NCI-H2196 treated with DMSO at 0.1 percent for 48 hours (cell line): Measurements from ENCODE around the gene GSTM3.
"Not testable (repeated sequence)": the region's sequence is repeated elsewhere in the genome, so short reads cannot be mapped to it uniquely, and the experiment has no call there.

Experiments
- DNase-seq: peaks from one replicate; lab custom pipeline; 2025; ENCODE audit not compliant: unreplicated experiment; lab: John Stamatoyannopoulos, UW

The GSTM3 gene

GRCh38 chr1:109776206-109776835 is 35.5 kb upstream of the GSTM3 start:
- no peak for DNase-seq

GRCh38 chr1:109775398-109775797 is 34.6 kb upstream of the GSTM3 start:
- DNase-seq, result no peak

- no peak for DNase-seq
Observed at GRCh38 chr1:109773900-109774485, 33.2 kb upstream of the GSTM3 start.

DNA sequence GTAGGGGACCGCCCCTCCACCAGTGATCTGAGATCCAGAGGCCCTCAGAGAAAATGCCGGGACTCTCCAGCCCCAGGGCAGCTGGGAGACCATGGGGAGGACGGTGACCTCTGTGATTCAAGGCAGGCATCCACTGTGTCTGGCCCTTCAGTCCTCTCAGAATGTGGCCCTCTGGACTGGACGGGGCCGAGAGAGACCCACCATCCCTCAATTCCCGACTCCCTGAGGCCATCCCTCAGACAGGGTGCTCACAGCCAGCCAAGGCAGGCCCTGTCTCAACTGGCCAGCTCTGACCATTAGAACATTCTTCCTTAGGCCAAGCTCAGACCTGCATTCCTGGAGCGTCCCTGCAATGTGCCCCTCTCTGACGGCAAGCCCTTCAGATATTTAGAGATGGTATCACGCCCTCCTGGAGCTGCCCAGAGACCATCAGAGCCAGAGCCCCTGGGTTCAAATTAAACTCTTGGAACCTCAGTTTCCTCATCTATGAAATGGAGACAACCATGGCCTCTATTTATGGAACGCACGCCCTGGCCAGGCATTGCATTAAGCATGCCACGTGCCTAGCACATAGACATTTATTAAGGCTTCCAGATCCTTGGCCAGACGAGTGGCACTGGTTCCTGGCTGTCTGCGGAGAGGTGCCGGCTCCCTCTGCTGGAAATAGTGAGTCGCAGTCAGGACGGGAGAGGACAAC is 32.5 kb upstream of the GSTM3 start:
- peak; percentile 78 for DNase-seq

DNA sequence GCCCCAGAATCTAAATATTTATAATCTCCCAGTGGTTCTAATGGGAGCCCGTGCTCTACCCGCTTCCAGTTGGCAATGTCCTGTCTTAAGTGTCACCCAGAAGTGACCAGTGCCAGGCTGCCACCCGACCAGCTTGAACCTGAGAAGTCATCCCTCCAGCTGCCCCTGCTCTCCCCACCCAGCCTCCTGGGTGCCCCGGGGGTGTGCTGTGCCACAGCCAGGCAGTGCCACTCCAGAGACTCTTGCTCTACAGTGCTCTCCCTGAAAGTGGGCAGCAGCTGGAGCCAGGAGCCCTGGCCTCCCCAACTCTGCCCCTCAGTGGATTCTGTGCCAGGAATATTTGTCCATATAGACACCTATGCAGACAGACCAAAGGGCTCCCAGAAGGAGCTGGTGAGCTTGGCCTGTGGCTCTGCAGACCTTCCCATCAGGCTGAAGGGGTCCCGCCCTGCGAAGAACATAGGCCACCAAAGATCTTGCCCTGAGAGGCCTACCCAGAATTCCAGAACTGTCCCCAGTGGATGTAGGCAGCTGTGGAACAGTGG is 31.9 kb upstream of the GSTM3 start:
- no peak for DNase-seq

GRCh38 chr1:109771712-109772657 is 31.1 kb upstream of the GSTM3 start:
- DNase-seq, result no peak

GRCh38 chr1:109770331-109771095 is 29.7 kb upstream of the GSTM3 start:
- DNase-seq, result no peak

DNA sequence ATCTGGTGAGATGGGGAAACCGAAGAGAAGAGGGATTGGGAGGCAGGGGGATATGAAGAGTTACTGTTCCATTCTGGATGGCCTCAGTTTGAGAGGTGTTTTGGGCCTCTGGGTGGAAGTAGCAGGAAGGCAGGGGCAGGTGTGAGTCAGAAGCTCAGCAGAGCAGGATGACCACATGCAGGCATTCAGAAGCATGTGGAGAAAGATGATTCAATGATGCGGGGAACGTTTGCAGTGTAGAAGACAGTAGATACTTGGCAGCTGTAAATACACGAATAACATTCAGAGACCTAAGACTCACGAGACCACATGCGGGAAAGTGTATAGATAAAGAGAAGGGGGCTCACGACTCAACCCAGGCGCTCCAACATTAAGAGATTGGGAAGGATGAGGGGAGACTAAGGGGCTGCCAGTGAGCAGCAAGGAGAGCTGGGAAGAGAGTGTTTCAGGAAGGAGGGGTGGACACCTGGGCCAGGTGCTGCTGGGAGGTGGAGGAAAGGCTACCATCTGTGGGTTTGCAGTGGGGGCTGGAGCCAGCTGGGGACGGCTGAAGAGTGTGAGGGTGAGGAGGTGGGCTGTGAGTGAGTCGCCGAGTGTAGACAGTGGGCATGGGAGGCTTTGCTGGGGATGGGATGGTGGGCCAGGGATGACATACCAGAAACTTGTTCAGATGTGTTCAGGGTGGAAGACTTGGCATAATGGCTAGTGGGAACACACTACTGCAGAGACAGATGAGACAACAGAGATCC is 28.7 kb upstream of the GSTM3 start:
- no peak for DNase-seq

GRCh38 chr1:109768820-109769219 is 28.0 kb upstream of the GSTM3 start:
- no peak for DNase-seq

DNA sequence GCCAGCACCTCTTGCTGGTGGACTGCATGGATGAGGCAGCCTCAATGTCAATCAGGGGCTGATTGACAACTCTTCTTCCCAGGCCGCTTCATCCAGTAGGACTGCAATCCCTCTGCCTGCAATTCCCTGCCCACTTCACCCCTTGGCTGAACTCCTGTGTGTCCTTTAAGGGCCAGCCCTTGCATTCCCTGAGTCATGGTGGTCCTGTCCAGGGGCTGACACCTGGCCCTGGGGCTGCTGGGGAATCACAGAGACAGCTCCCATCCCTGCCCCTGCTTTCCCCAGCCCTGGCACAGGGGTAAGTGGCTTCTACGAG is 27.5 kb upstream of the GSTM3 start:
- no peak for DNase-seq

- DNase-seq, result no peak
Observed at GRCh38 chr1:109767637-109768334, 26.9 kb upstream of the GSTM3 start.

DNA sequence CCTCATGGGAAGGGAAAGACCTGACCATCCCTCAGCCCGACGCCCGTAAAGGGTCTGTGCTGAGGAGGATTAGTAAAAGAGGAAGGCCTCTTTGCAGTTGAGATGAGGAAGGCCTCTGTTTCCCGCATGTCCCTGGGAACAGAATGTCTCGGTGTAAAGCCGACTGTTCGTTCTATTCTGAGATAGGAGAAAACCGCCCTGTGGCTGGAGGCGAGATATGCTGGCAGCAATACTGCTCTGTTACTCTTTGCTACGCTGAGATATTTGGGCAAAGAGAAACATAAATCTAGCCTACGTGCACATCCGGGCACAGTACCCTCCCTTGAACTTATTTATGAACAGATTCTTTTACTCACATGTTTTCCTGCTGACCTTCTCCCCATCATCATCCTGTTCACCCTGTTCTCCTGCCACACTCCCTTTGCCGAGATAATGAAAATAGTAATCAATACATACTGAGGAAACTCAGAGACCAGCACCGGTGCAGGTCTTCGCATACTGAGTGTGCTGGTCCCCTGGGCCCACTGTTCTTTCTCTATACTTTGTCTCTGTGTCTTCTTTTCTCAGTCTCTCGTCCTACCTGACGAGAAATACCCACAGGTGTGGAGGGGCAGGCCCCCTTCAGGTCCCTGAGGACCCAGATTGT is 26.3 kb upstream of the GSTM3 start:
- DNase-seq, result not testable (repeated sequence)

GRCh38 chr1:109765896-109766615 is 25.2 kb upstream of the GSTM3 start:
- no peak for DNase-seq

DNA sequence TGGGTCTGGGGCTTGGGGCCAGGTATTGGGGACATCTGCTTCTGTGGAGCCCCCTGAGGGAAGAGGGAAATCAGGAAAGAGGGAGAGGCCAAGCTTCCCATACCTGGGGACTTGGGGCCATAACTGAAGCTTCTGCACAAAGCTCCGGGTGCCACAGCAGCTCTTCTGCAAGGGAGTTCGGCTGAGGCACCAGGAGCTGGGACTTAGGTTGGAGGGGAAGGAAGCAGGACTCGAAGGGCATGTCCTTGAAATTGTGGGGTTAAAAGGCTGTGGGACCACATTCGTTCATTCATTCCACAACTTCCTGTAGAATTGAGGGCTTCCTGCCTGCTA is 24.6 kb upstream of the GSTM3 start:
- DNase-seq, result no peak

DNA sequence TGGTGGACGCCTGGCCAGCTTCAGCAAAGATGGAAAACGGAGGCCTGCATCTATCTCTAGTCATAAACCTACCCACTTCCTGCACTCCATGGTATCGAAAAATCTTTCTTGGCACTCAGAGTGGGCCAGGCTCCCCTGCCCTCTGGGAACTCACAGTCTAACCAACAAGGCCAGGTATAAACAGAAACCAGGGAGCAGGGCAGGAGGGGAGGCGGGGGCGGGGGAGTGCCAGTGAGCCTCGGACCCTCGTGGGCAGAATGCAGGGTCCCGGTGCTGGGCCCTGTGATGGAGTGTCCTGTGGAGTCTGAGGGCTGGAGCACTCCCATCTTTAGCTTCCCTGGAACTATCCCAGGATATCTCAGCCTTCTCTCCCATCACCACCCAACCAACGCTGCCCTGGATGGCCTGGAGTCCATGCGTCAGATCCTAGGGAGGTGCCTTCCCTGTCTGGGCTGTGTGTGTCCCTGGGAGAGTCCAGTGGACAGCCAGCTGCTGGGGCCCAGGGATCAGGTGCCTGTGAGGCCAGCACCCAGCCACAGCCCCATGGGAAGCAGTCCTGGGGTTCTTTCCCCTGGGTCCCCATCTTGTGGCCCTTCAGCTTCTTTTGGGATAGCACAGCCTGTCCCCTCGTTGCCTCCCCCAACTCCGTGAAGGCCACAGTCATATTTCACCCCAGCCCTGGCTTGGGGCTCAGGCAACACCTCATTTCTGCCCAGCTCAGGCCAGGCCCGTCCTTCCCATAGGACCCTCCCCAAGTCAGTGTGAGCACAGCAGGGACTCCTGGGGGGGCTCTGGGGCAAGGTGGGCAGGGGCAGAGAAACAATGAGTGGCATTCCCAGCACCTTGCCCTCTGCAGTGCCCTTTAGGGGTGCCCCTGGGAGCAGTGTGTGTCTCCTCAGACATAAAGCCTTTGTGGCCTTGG is 24.0 kb upstream of the GSTM3 start:
- DNase-seq, result no peak

DNA sequence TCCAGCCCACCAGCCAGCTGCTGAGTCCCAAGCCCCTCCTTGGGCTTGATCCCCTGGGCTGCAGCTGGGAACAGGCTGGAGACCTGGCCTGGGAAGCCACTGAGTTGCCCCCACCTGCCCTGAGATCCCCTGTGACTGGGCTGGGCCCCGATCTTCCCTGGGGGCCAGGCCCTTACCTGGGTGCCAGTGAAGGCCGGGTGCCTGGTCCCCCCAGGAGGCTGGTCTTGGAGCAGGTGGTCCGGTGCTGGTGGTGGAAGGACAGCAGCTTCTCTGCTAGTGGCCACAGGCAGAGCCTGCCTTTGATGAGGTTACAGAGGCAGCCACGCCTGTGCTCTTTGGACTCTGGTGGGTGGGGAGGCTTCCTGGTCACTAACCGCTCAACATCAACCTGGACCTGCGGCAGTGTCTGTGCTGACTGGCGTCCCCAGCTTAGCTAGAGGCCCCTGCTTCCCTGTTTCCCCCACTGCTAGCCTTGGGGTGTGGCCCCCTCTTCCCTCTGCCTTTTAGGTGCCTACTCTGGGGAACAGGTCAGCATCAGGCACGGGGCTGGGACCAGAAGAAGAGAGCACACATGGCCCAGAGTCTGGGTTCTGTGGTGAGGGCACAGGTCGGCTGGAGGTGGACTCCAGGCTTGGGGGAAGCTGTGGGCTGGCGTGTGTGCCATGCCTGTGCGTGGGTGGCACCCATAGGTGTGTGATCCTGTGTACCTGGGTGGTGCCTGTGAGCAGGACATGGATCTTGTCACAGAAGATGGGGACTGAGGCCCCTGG is 23.0 kb upstream of the GSTM3 start, which contains the start of gene EPS8L3:
TSS of gene EPS8L3 (minus strand) at position 278 of the 770 bp plus-strand sequence. CDS start 2,174 bp downstream, outside the sequence.
- no peak for DNase-seq
